Smooth muscle cell (in vitro differentiated cells): ENCODE data around the gene ESF1. TPM values are rescaled to one million over a fixed set of nuclear protein-coding genes. Genes with fewer than 3 reads are reported as not detected.

Experiments
- DNase-seq: peaks from one replicate; lab custom pipeline; 2025; ENCODE audit not compliant: unreplicated experiment; lab: John Stamatoyannopoulos, UW
- H2AFZ ChIP-seq: fragments of 200-600 bp; sonication (generic); 2 replicates; pipeline ENCODE4 v1.6.0; 2016; ENCODE audit warnings: antibody characterized with exemption, low read depth, mild to moderate bottlenecking
- H3F3A ChIP-seq: fragments of 200-600 bp; sonication (generic); 2 replicates; pipeline ENCODE4 v1.6.0; 2017; ENCODE audit warnings: antibody characterized with exemption, low read depth
- H3K27ac ChIP-seq: fragments of 200-600 bp; sonication (generic); 2 replicates; pipeline ENCODE4 v1.5.1; 2016; ENCODE audit warnings: low read depth, mild to moderate bottlenecking
- H3K27me3 ChIP-seq: fragments of 200-600 bp; sonication (generic); 2 replicates; pipeline ENCODE4 v1.6.1; 2016; ENCODE audit warnings: low read depth, mild to moderate bottlenecking
- H3K36me3 ChIP-seq: fragments of 200-600 bp; sonication (generic); 2 replicates; pipeline ENCODE4 v1.5.1; 2016; ENCODE audit warnings: low read depth
- H3K4me1 ChIP-seq: fragments of 200-600 bp; sonication (generic); 2 replicates; pipeline ENCODE4 v1.5.1; 2016; ENCODE audit warnings: low read depth
- H3K4me2 ChIP-seq: fragments of 200-600 bp; sonication (generic); 2 replicates; pipeline ENCODE4 v1.6.0; 2016; ENCODE audit warnings: mild to moderate bottlenecking
- H3K4me3 ChIP-seq: fragments of 200-600 bp; sonication (generic); 2 replicates; pipeline ENCODE4 v1.5.1; 2016; ENCODE audit warnings: mild to moderate bottlenecking
- H3K79me2 ChIP-seq: fragments of 200-600 bp; sonication (generic); 2 replicates; pipeline ENCODE4 v1.6.0; 2016; ENCODE audit warnings: low read depth, mild to moderate bottlenecking
- H3K9ac ChIP-seq: fragments of 200-600 bp; sonication (generic); 2 replicates; pipeline ENCODE4 v1.6.0; 2016; ENCODE audit warnings: low read depth
- H3K9me3 ChIP-seq: fragments of 200-600 bp; sonication (generic); replicated peaks from 2 replicates; pipeline ENCODE4 v1.5.1; 2016; ENCODE audit warnings: low read depth
- H4K20me1 ChIP-seq: fragments of 200-600 bp; sonication (generic); 2 replicates; pipeline ENCODE4 v1.6.0; 2016; ENCODE audit warnings: low read depth
- WGBS: methylation state at CpG from one replicate; pipeline ENCODE4 v1.1.7; 2016; ENCODE audit warnings: low lambda C conversion rate; 5-methylcytosine and 5-hydroxymethylcytosine counted together
- polyA plus RNA-seq: library from polyadenylated mRNA; unstranded; fragments of >200 nt; fragmentation: Nextera tagmentation; extraction: Ambion mirVana; gene quantifications from 2 replicates; pipeline ENCODE4 v1.2.1, GENCODE V29; 2016
- total RNA-seq: library from RNA; depleted of rRNA; stranded (reverse); fragments of >200 nt; gene quantifications from 2 replicates; pipeline ENCODE4 v1.2.3, GENCODE V29; 2014
- TF ChIP-seq, protein P1 (sequence below): fragments of 200-600 bp; sonication (generic); IDR thresholded peaks from 2 replicates; pipeline ENCODE4 v1.5.1; 2017; ENCODE audit warnings: borderline replicate concordance, mild to moderate bottlenecking, antibody characterized with exemption; ENCODE audit not compliant: insufficient read depth, poor library complexity, severe bottlenecking

Gene ESF1, protein sequence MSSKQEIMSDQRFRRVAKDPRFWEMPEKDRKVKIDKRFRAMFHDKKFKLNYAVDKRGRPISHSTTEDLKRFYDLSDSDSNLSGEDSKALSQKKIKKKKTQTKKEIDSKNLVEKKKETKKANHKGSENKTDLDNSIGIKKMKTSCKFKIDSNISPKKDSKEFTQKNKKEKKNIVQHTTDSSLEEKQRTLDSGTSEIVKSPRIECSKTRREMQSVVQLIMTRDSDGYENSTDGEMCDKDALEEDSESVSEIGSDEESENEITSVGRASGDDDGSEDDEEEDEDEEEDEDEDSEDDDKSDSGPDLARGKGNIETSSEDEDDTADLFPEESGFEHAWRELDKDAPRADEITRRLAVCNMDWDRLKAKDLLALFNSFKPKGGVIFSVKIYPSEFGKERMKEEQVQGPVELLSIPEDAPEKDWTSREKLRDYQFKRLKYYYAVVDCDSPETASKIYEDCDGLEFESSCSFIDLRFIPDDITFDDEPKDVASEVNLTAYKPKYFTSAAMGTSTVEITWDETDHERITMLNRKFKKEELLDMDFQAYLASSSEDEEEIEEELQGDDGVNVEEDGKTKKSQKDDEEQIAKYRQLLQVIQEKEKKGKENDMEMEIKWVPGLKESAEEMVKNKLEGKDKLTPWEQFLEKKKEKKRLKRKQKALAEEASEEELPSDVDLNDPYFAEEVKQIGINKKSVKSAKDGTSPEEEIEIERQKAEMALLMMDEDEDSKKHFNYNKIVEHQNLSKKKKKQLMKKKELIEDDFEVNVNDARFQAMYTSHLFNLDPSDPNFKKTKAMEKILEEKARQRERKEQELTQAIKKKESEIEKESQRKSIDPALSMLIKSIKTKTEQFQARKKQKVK
- total RNA-seq (9.3 and 10.7 TPM in 2 replicates), polyA plus RNA-seq (5.6 and 7.6 TPM in 2 replicates)

DNA sequence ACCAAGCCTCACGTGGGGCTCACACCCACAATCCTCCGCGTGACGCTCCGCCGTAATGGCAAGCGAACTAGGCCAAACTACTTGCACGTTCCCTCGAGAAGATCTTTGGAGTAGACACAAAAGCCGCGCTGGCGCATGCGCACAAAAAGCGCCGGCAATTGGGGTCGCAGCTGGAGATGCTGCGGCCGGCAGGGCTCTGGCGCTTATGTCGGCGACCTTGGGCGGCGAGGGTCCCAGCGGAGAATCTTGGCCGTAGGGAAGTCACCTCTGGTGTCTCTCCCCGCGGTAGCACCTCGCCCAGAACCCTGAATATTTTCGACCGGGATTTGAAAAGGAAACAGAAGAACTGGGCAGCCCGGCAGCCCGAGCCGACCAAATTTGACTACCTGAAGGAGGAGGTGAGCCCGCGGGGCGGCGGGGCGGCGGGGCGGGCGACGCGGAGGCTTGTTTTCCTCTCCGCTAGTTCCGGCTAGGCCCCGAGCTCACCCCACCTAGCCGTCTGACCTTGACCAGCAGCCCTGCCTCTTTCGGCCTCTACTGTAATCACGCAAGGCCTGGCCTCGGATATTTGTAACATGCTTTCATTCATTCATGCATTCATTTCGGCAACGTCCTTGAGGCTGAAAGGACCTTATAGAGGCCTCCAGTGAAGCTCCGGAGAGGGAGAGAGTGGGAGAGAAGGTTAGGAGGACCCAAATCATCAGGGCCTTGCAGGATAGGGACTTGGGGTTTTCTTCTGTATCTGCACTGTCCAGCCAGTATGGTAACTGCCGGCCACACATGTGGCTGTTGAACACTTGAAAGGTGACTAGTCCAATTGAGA is at the start of gene ESF1, which contains the start of gene NDUFAF5:
Gene ESF1, minus strand, starts transcription at position 27 of the 823 bp plus-strand sequence. CDS start 1,779 bp downstream, outside the sequence.
Gene NDUFAF5, plus strand, starts transcription at position 136 of the 823 bp plus-strand sequence. Its CDS starts 41 bp downstream, at position 177.
- DNase-seq, result peak; percentile 66
- H3K36me3 ChIP-seq, result peaks cover 8% of the 10 kb centered on the region
- TF ChIP-seq, protein P1, sequence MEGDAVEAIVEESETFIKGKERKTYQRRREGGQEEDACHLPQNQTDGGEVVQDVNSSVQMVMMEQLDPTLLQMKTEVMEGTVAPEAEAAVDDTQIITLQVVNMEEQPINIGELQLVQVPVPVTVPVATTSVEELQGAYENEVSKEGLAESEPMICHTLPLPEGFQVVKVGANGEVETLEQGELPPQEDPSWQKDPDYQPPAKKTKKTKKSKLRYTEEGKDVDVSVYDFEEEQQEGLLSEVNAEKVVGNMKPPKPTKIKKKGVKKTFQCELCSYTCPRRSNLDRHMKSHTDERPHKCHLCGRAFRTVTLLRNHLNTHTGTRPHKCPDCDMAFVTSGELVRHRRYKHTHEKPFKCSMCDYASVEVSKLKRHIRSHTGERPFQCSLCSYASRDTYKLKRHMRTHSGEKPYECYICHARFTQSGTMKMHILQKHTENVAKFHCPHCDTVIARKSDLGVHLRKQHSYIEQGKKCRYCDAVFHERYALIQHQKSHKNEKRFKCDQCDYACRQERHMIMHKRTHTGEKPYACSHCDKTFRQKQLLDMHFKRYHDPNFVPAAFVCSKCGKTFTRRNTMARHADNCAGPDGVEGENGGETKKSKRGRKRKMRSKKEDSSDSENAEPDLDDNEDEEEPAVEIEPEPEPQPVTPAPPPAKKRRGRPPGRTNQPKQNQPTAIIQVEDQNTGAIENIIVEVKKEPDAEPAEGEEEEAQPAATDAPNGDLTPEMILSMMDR, result no peak
- H3K27ac ChIP-seq, result peak within 1 kb of the TSS; percentile 82
- 1% methylated on average over 48 of the region's 54 CpGs for WGBS
- H3K27me3 ChIP-seq, result no peaks in the 10 kb centered on the region
- H3F3A ChIP-seq, result no peaks in the 10 kb centered on the region
- H4K20me1 ChIP-seq, result peaks cover 19% of the 10 kb centered on the region
- H3K9ac ChIP-seq, result peak within 1 kb of the TSS; percentile 96
- peaks cover 20% of the 10 kb centered on the region for H3K4me1 ChIP-seq
- H3K4me3 ChIP-seq, result peak within 1 kb of the TSS; percentile 98
- H3K79me2 ChIP-seq, result peaks cover 77% of the 10 kb centered on the region
- H3K4me2 ChIP-seq, result peak within 1 kb of the TSS; percentile 96
- peak within 1 kb of the TSS; percentile 98 for H2AFZ ChIP-seq
- no peaks in the 10 kb centered on the region for H3K9me3 ChIP-seq

DNA sequence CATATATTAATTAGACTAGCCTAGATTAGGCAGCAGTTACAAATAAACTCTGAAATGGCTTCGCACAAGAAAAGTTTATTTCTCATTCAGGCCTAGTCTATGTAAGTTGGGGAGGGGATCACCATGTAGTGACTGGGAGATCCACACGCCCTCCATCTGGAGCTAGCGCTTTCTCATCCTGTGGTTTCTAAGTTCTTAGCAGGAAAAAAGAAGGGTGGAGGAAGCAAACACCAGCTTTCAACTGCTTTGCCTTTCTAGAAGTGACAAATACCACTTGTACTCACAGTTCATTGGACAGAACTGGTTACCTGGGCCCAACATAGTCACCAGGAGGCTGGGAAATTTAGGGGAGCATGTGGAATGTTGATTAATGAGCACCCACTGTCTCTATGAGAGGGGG is 46.8 kb upstream of the ESF1 start:
- Histone ChIP-seq H3F3A (no peaks in the 10 kb centered on the region), H3K27ac (no peak overlapping the region), H3K9ac (no peak overlapping the region), H2AFZ (no peak overlapping the region), H3K4me2 (no peak overlapping the region), H4K20me1 (no peaks in the 10 kb centered on the region), H3K36me3 (no peaks in the 10 kb centered on the region), H3K79me2 (no peaks in the 10 kb centered on the region), H3K4me3 (no peak overlapping the region), H3K4me1 (no peaks in the 10 kb centered on the region), H3K27me3 (no peaks in the 10 kb centered on the region), H3K9me3 (no peaks in the 10 kb centered on the region)
- WGBS, result 90% methylated on average over 3 of the region's 3 CpGs
- no peak for DNase-seq
- TF ChIP-seq, protein P1, result no peak

DNA sequence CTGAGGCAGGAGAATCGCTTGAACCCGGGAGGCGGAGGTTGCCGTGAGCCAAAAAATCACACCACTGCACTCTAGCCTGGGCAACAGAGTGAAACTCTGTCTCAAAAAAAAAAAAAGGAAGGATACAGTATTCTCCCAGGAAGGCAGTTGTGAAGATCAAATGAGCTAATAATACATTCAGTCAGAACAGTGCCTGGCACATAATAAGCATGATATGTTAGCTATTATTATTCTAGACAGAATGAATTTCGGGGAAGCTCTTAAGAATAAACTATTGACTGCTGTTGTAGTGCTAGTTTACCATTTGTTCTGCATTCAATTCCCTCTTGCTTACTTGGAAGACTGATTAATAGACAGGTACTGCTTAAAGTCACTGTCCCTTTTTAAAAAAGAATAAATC is 40.7 kb upstream of the ESF1 start:
- no peaks in the 10 kb centered on the region for H3K4me1 ChIP-seq
- WGBS, result 76% methylated on average over 5 of the region's 5 CpGs

More for the DNA sequence above, 40.7 kb upstream of the ESF1 start:
- H3K9ac ChIP-seq, result no peak overlapping the region
- H3F3A ChIP-seq, result no peaks in the 10 kb centered on the region
- H3K4me2 ChIP-seq, result no peak overlapping the region
- TF ChIP-seq, protein P1, result no peak
- H3K4me3 ChIP-seq, result no peak overlapping the region
- H3K9me3 ChIP-seq, result no peaks in the 10 kb centered on the region
- no peak overlapping the region for H3K27ac ChIP-seq
- no peaks in the 10 kb centered on the region for H3K79me2 ChIP-seq
- no peak for DNase-seq
- H3K36me3 ChIP-seq, result no peaks in the 10 kb centered on the region
- no peaks in the 10 kb centered on the region for H4K20me1 ChIP-seq
- H2AFZ ChIP-seq, result no peak overlapping the region
- H3K27me3 ChIP-seq, result no peaks in the 10 kb centered on the region
